Measurements from ENCODE around the gene UTF1.

UTF1 gene

DNA sequence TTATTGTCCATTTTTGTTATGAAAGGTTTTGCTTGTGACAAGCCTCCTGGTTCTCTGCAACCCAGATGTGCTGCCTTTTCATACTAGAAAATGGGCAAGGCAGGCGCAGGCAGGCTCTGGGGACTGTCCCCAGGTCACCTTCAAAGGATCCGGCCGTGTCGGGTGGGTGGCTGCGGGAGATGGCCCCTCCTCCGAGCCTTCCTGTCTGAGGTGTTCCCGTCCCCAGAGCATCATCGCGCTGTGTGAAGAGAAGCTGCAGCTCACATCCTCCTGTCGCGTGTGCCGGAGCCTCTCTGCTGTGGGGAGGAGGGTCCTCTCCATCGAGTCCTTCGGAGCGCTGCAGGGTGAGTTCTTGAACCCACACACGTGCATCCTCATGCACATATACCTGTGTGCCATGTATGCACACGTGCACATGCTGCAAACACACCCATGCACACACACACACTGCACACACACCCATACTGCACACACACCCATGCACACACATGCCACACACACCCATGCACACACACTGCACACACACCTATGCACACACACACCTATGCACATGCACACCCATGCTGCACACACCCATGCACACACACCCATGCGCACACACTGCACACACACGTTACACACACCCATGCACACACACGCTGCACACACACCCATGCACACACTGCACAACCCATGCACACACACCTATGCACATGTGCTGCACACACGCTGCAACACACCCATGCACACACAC, 46.2 kb upstream of the UTF1 start:
- Histone ChIP-seq H3K27ac (no peak overlapping the region), H3K4me1 (no peaks in the 10 kb centered on the region), H3K36me3 (no peaks in the 10 kb centered on the region), H3K4me3 (no peak overlapping the region), H3K9me3 (no peaks in the 10 kb centered on the region), H3K27me3 (peaks cover 0 to 58% of the 10 kb centered on the region in 2 donors)
- TF ChIP-seq, protein P1, sequence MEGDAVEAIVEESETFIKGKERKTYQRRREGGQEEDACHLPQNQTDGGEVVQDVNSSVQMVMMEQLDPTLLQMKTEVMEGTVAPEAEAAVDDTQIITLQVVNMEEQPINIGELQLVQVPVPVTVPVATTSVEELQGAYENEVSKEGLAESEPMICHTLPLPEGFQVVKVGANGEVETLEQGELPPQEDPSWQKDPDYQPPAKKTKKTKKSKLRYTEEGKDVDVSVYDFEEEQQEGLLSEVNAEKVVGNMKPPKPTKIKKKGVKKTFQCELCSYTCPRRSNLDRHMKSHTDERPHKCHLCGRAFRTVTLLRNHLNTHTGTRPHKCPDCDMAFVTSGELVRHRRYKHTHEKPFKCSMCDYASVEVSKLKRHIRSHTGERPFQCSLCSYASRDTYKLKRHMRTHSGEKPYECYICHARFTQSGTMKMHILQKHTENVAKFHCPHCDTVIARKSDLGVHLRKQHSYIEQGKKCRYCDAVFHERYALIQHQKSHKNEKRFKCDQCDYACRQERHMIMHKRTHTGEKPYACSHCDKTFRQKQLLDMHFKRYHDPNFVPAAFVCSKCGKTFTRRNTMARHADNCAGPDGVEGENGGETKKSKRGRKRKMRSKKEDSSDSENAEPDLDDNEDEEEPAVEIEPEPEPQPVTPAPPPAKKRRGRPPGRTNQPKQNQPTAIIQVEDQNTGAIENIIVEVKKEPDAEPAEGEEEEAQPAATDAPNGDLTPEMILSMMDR (IDR thresholded peaks at IDR 0.05): no peak
- no peak for DNase-seq
- intact Hi-C loops (cut with DNase I; ENCODE audit: low total_unique reads): no loop called here

DNA sequence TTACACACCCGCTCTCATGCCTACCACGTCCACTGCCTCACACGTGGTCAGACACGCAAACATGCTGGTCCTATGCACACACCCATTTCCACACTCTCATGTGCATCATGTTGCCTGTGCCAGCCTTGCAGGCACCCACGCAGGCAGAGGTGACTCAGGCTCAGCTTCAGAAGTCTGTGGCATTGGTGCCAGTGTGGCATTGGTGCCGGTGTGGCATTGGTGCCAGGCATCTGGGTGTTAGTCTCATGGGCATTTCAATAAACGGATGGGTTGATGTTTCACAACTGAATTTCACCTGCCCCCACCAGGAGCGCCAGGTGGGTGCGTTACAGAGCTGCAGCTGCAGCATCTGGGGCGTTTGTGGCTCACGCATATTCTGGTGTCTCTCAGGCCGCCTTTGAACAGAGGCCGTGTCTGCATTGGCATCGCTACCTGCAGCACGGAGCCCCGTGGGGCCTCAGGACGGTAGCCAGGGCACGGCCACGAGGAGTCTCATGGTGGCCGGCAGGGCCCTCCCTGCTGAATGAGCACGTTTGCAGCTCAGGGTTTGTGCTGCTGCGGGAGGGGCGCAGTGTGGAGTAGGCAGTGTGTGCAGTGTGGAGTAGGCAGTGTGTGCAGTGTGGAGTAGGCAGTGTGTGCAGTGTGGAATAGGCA, 45.3 kb upstream of the UTF1 start:
- Histone ChIP-seq H3K4me3 (no peak overlapping the region), H3K9me3 (no peaks in the 10 kb centered on the region), H3K4me1 (no peaks in the 10 kb centered on the region), H3K27me3 (peaks cover 0 to 62% of the 10 kb centered on the region in 2 donors), H3K36me3 (no peaks in the 10 kb centered on the region), H3K27ac (no peak overlapping the region)
- DNase-seq: no peak
- TF ChIP-seq, protein P1 (IDR thresholded peaks at IDR 0.05): no peak
- intact Hi-C loops (cut with DNase I; ENCODE audit: low total_unique reads): no loop called here

DNA sequence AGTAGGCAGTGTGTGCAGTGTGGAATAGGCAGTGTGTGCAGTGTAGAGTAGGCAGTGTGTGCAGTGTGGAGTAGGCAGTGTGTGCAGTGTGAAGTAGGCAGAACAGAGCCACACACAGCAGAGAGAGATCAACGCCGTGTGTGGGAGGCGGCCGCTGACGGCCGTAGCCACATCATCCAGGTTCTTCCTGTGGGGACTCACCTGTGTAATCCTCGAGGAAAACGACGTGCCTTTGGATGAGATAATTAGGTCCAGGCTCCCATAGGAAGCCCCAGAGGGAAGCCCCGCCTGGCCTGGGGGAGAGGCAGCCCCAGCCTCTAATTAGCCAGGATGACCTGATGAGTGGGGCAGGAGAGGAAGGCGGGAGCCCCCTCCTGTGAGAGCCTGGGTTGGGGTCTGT, 44.6 kb upstream of the UTF1 start:
- TF ChIP-seq, protein P1 (IDR thresholded peaks at IDR 0.05): no peak
- no peak overlapping the region for H3K27ac ChIP-seq
- intact Hi-C loops (cut with DNase I; ENCODE audit: low total_unique reads): no loop called here
- H3K36me3 ChIP-seq: no peaks in the 10 kb centered on the region
- H3K4me3 ChIP-seq: no peak overlapping the region
- H3K27me3 ChIP-seq: peaks cover 0 to 58% of the 10 kb centered on the region in 2 donors
- no peaks in the 10 kb centered on the region for H3K4me1 ChIP-seq
- H3K9me3 ChIP-seq: no peaks in the 10 kb centered on the region
- DNase-seq: no peak

DNA sequence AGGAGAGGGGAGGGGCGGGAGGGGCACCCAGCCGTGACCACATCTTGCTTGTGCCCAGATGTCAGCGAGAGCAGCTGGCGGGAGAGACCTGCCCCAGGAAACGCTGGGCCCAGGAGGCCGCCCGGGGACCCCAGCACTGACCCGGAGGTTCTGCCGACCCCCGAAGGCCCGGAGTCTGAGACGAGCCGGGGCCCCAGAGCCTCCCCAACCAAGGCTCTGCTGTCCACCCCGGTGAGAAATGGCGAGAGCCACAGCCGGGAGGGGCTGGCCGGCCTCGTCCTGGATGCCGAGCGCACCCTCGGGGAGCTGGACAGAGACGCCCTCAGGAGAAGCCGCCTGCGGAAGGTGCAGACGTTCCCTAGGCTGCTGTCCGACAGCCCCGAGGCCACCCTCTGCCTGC, 44.1 kb upstream of the UTF1 start:
- DNase-seq: no peak
- H3K9me3 ChIP-seq: no peaks in the 10 kb centered on the region
- no peaks in the 10 kb centered on the region for H3K4me1 ChIP-seq
- no peak overlapping the region for H3K4me3 ChIP-seq
- intact Hi-C loops (cut with DNase I; ENCODE audit: low total_unique reads): no loop called here
- H3K27ac ChIP-seq: no peak overlapping the region
- TF ChIP-seq, protein P1 (IDR thresholded peaks at IDR 0.05): no peak
- H3K27me3 ChIP-seq: peaks cover 0 to 54% of the 10 kb centered on the region in 2 donors
- H3K36me3 ChIP-seq: no peaks in the 10 kb centered on the region

DNA sequence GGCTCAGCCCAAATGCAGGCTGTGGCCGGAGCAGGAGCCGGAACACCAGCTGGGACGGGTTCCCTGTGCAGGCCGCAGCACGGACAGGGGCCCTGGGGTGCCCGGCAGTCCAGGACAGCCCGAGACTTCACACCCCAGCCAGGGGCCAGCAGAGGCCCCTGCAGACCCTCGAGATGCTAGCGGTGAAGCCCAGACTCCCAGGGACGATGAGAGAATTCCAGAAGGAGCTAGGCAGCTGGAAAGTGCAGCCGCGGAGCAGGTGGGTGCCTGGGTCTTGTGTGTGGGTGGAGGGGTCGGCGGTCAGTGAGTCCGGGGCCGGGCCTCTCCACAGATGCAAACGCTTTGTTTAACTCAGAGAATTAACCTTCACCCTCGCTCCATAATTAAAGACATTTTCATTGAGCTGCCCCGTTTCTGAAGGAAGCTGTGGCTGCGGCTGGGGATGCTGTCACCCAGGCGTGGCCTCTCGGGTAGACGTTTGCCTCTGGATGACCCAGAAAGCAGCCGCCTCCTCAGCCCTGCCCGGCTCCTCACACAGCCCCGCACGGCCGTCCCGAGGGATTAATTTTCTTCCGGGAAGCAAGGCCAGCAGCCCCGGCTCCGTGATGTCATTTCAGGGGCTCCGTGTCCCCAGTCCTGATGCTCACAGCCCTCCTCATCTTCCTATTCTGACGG, 43.5 kb upstream of the UTF1 start:
- H3K27me3 ChIP-seq: peaks cover 0 to 48% of the 10 kb centered on the region in 2 donors
- H3K4me1 ChIP-seq: no peaks in the 10 kb centered on the region
- no peak overlapping the region for H3K4me3 ChIP-seq
- DNase-seq: no peak
- H3K9me3 ChIP-seq: peaks cover 0 to 4% (median under 1%) of the 10 kb centered on the region in 3 donors
- H3K36me3 ChIP-seq: no peaks in the 10 kb centered on the region
- H3K27ac ChIP-seq: no peak overlapping the region
- intact Hi-C loops (cut with DNase I; ENCODE audit: low total_unique reads): no loop called here
- TF ChIP-seq, protein P1 (IDR thresholded peaks at IDR 0.05): no peak
